ENCODE data around the gene TMEM184C. TPM values are rescaled to one million over a fixed set of nuclear protein-coding genes. Genes with fewer than 3 reads are reported as not detected.

TMEM184C gene
- total RNA-seq, 1 experiment from 2014 or later: 24.6 TPM

GRCh38 chr4:147678796-147679549 lies 61.8 kb downstream of the TMEM184C start:
- Histone ChIP-seq H3K4me1 (ENCODE audit: control insufficient read depth in 1 of 2, insufficient read depth in 2 of 2, low read length in 2 of 2) (peaks cover 2 to 9% of the 10 kb centered on the region in 2 experiments; a peak in 2 of 4 replicates), H3K9ac (ENCODE audit: low read length) (no peak overlapping the region), H3K9me2 (ENCODE audit: insufficient read depth) (no peaks in the 10 kb centered on the region), H2AFZ (ENCODE audit: low read depth, low read length, poor library complexity, severe bottlenecking) (no peak overlapping the region), H3K4me3 (replicated peaks in 1 of 2; ENCODE audit: low read depth in 1 of 2, low read length in 2 of 2) (no peak overlapping the region), H3K9me3 (ENCODE audit: control insufficient read depth in 1 of 2, insufficient read depth in 1 of 2, low read depth in 1 of 2, low read length in 2 of 2) (no peaks in the 10 kb centered on the region), H3K79me2 (ENCODE audit: insufficient read depth, low read length) (peaks cover 46% of the 10 kb centered on the region), H3K36me3 (ENCODE audit: control insufficient read depth in 1 of 2, insufficient read depth in 2 of 2, low read length in 2 of 2) (peaks cover 2 to 8% of the 10 kb centered on the region in 2 experiments; a peak in 1 of 4 replicates), H3K4me2 (ENCODE audit: low read length) (no peak overlapping the region), H4K20me1 (ENCODE audit: insufficient read depth) (no peaks in the 10 kb centered on the region), H3K27ac (ENCODE audit: low read depth, low read length) (no peak overlapping the region), H3K27me3 (ENCODE audit: insufficient read depth, low read length) (no peaks in the 10 kb centered on the region)
- POLR2A ChIA-PET: no interaction called here
- ATAC-seq: peak; percentile 35
- intact Hi-C loops (cut with micrococcal nuclease): no loop called here
- RAD21 ChIA-PET (ENCODE audit: low non-redundant PET in 1 of 2, low total read pairs in 2 of 2, uncharacterized antibody in 2 of 2, unreplicated experiment in 2 of 2): no interaction called here
- CTCF ChIA-PET: interaction anchor here (1.3 kb wide), 1 partner anchor 188 kb away, joined by 7 read pairs; no protein-coding TSS in a partner anchor
- no peak for TF ChIP-seq REST (IDR thresholded peaks at IDR 0.05; ENCODE audit: low read depth)
- no peak for TF ChIP-seq YY1 (IDR thresholded peaks at IDR 0.05; ENCODE audit: extremely low read depth, insufficient replicate concordance, low read depth, low read length)
- TF ChIP-seq EGR1 (IDR thresholded peaks at IDR 0.05; ENCODE audit: low read depth): no peak
- TF ChIP-seq ELF1 (IDR thresholded peaks at IDR 0.05; ENCODE audit: borderline replicate concordance, low read depth): no peak
- TF ChIP-seq SRF (IDR thresholded peaks at IDR 0.05; ENCODE audit: low read depth): no peak
- TF ChIP-seq ATF3 (IDR thresholded peaks at IDR 0.05): no peak
- peak; percentile 17 to 58 (median 52); a peak in 4 of 6 replicates for TF ChIP-seq CTCF (IDR thresholded peaks at IDR 0.05 in 2 of 3, conservative IDR thresholded peaks at IDR 0.05 in 1 of 3; ENCODE audit: borderline replicate concordance in 1 of 3, insufficient read depth in 1 of 3, low read depth in 2 of 3, low read length in 2 of 3)
- no peak for TF ChIP-seq CBX3 (IDR thresholded peaks at IDR 0.05; ENCODE audit: low read depth)
- TF ChIP-seq EZH2 (IDR thresholded peaks at IDR 0.05): no peak
- no peak for TF ChIP-seq POLR2A (IDR thresholded peaks at IDR 0.05; ENCODE audit: borderline replicate concordance, extremely low read depth, insufficient read depth, insufficient read length)
- peak; percentile 18; the same call in 1 of the 2 replicates for TF ChIP-seq RAD21 (IDR thresholded peaks at IDR 0.05; ENCODE audit: low read depth)
- no peak for TF ChIP-seq FOSL1 (IDR thresholded peaks at IDR 0.05; ENCODE audit: low read depth)
- TF ChIP-seq JUND (IDR thresholded peaks at IDR 0.05): no peak
- TF ChIP-seq MAX (IDR thresholded peaks at IDR 0.05): no peak
- no peak for TF ChIP-seq POLR2AphosphoS5 (IDR thresholded peaks at IDR 0.05; ENCODE audit: low read depth, low read length)
- DNase-seq (ENCODE audit: low read depth, low spot score): peak; percentile 41
- no TSS peak for BruUV-seq (replicated peaks)
